Peyer's patch (tissue), 4 donors: ENCODE measurements around the gene MUSTN1. TPM values are rescaled to one million over a fixed set of nuclear protein-coding genes. Genes with fewer than 3 reads are reported as not detected.
A peak's percentile ranks its signal among the peaks of the same experiment; 100 is the strongest.

Experiments used
- DNase-seq, 3 donors: peaks; one replicate each; pipeline ENCODE4 v3.0.0-alpha.2; 2017 to 2019
- H3K27ac ChIP-seq, 4 donors: fragments of 200-600 bp; sonication (generic); one replicate each; pipeline ENCODE4 v1.5.1; 2016 to 2019
- H3K27me3 ChIP-seq, 2 donors: fragments of 200-600 bp; sonication (generic); one replicate each; pipeline ENCODE4 v1.5.1; 2019
- H3K36me3 ChIP-seq, 3 donors: fragments of 200-600 bp; sonication (generic); one replicate each; pipeline ENCODE4 v1.5.1; 2016 to 2019
- H3K4me1 ChIP-seq, 4 donors: fragments of 200-600 bp; sonication (generic); one replicate each; pipeline ENCODE4 v1.5.1; 2016 to 2019
- H3K4me3 ChIP-seq, 4 donors: fragments of 200-600 bp; sonication (generic); 1 replicate in 3 of 4; 2 replicates in 1 of 4; pipeline ENCODE4 v1.5.1; 2016 to 2019; ENCODE audit warnings: mild to moderate bottlenecking in 1 of 4
- H3K9me3 ChIP-seq, 4 donors: fragments of 200-600 bp; sonication (generic); one replicate each; pipeline ENCODE4 v1.5.1; 2016 to 2019; ENCODE audit warnings: mild to moderate bottlenecking in 1 of 4
- CTCF ChIP-seq, 6 experiments: fragments of 450-650 bp in 4 of 6; fragments of 200-600 bp in 2 of 6; sonication (generic) in 1 of 6; IDR thresholded peaks; one replicate each; pipeline ENCODE4 v1.5.1; 2017 to 2019; ENCODE audit warnings: antibody characterized with exemption in 6 of 6, mild to moderate bottlenecking in 3 of 6, moderate library complexity in 1 of 6
- POLR2A ChIP-seq, 2 donors: fragments of 450-650 bp; IDR thresholded peaks; one replicate each; pipeline ENCODE4 v1.5.1; 2017; ENCODE audit warnings: antibody characterized with exemption in 2 of 2, mild to moderate bottlenecking in 2 of 2, moderate library complexity in 2 of 2
- total RNA-seq, 4 donors: library from RNA; depleted of rRNA; stranded (reverse); fragments of >200 nt; gene quantifications; one replicate each; pipeline ENCODE4 v1.1.0, GENCODE V29; 2016

Gene MUSTN1
- total RNA-seq, 4 donors from 2014 or later: 2.3 to 28.9 (median 11.9) TPM

GRCh38 chr3:52844290-52844975, 9.6 kb upstream of the MUSTN1 start:
- H3K36me3 ChIP-seq: peaks cover 0 to 8% (median 0%) of the 10 kb centered on the region in 3 donors
- peak overlapping the region in 2 of 4 donors; percentile 50 to 66 for H3K27ac ChIP-seq

GRCh38 chr3:52843881-52844280, 9.1 kb upstream of the MUSTN1 start:
- Histone ChIP-seq H3K36me3 (peaks cover 0 to 5% (median 0%) of the 10 kb centered on the region in 3 donors), H3K27ac (peak overlapping the region in 2 of 4 donors; percentile 50 to 66)

More at GRCh38 chr3:52844290-52844975, 9.6 kb upstream of the MUSTN1 start:
- TF ChIP-seq CTCF (IDR thresholded peaks at IDR 0.05): no peak
- no peak for TF ChIP-seq POLR2A (IDR thresholded peaks at IDR 0.05)
- Histone ChIP-seq H3K4me1 (peaks cover 0 to 16% (median 2%) of the 10 kb centered on the region in 4 donors), H3K9me3 (no peaks in the 10 kb centered on the region), H3K27me3 (no peaks in the 10 kb centered on the region), H3K4me3 (no peak overlapping the region)
- peak in 1 of 3 donors; percentile 15 for DNase-seq

GRCh38 chr3:52843108-52843865, 8.5 kb upstream of the MUSTN1 start:
- Histone ChIP-seq H3K27me3 (no peaks in the 10 kb centered on the region), H3K9me3 (no peaks in the 10 kb centered on the region), H3K36me3 (peaks cover 0 to 5% (median 0%) of the 10 kb centered on the region in 3 donors), H3K4me1 (peaks cover 0 to 16% (median 2%) of the 10 kb centered on the region in 4 donors), H3K27ac (peak overlapping the region in 2 of 4 donors; percentile 50 to 66), H3K4me3 (no peak overlapping the region)
- no peak for DNase-seq
- TF ChIP-seq POLR2A (IDR thresholded peaks at IDR 0.05) (no peak), CTCF (IDR thresholded peaks at IDR 0.05) (no peak)

More at GRCh38 chr3:52843881-52844280, 9.1 kb upstream of the MUSTN1 start:
- no peak for DNase-seq
- peaks cover 0 to 16% (median 2%) of the 10 kb centered on the region in 4 donors for H3K4me1 ChIP-seq
- no peaks in the 10 kb centered on the region for H3K27me3 ChIP-seq
- no peaks in the 10 kb centered on the region for H3K9me3 ChIP-seq
- no peak for TF ChIP-seq POLR2A (IDR thresholded peaks at IDR 0.05)
- TF ChIP-seq CTCF (IDR thresholded peaks at IDR 0.05): no peak
- no peak overlapping the region for H3K4me3 ChIP-seq

GRCh38 chr3:52842424-52842823, 7.6 kb upstream of the MUSTN1 start:
- Histone ChIP-seq H3K9me3 (no peaks in the 10 kb centered on the region), H3K27ac (no peak overlapping the region), H3K4me3 (no peak overlapping the region), H3K27me3 (no peaks in the 10 kb centered on the region), H3K36me3 (peaks cover 0 to 5% (median 0%) of the 10 kb centered on the region in 3 donors), H3K4me1 (peaks cover 0 to 16% (median 2%) of the 10 kb centered on the region in 4 donors)
- TF ChIP-seq CTCF (IDR thresholded peaks at IDR 0.05): no peak
- no peak for TF ChIP-seq POLR2A (IDR thresholded peaks at IDR 0.05)
- no peak for DNase-seq

- Histone ChIP-seq H3K4me3 (no peak overlapping the region), H3K36me3 (peaks cover 0 to under 1% (median 0%) of the 10 kb centered on the region in 3 donors), H3K4me1 (peaks cover 0 to 16% (median 2%) of the 10 kb centered on the region in 4 donors), H3K27me3 (no peaks in the 10 kb centered on the region), H3K27ac (no peak overlapping the region), H3K9me3 (no peaks in the 10 kb centered on the region)
- no peak for DNase-seq
- TF ChIP-seq POLR2A (IDR thresholded peaks at IDR 0.05): no peak
- TF ChIP-seq CTCF (IDR thresholded peaks at IDR 0.05): no peak
Observed at GRCh38 chr3:52841981-52842340, 7.1 kb upstream of the MUSTN1 start.
